ENCODE measurements around the gene DYNLT5.

DNA sequence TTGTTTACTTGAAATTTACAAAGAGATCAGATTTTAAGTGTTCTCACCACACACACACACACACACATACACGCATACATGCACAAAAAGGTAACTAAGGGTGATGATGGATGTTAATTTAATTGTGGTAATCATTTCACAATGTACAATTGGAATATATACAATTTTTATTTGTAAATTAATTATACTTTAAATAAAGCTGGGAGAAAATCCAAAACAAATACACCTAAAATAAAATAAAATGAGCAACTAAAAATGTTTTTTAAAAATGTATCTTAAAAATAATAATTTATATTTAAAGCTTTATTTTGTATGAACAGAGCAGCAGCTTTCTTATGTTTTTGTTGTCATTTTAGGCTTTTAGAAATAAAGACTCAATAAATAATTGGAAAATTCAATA is 57.0 kb downstream of the DYNLT5 start:
- TF ChIP-seq FOSL2 (IDR thresholded peaks at IDR 0.05; ENCODE audit: borderline replicate concordance, low read depth) (no peak), FOXJ3 (CRISPR knock-in tag; IDR thresholded peaks at IDR 0.05) (no peak), SIN3A (IDR thresholded peaks at IDR 0.05; ENCODE audit: borderline replicate concordance, low read depth, low read length) (no peak), GABPA (IDR thresholded peaks at IDR 0.05; ENCODE audit: low read depth) (no peak), RAD21 (IDR thresholded peaks at IDR 0.05; ENCODE audit: low read length) (no peak), FOXM1 (IDR thresholded peaks at IDR 0.05; ENCODE audit: low read depth) (no peak), POLR2AphosphoS5 (IDR thresholded peaks at IDR 0.05; ENCODE audit: low read depth, low read length) (no peak)
- TF ChIP-seq, protein P1, sequence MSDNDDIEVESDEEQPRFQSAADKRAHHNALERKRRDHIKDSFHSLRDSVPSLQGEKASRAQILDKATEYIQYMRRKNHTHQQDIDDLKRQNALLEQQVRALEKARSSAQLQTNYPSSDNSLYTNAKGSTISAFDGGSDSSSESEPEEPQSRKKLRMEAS (IDR thresholded peaks at IDR 0.05; ENCODE audit: low read depth), result no peak
- TF ChIP-seq, protein P2, sequence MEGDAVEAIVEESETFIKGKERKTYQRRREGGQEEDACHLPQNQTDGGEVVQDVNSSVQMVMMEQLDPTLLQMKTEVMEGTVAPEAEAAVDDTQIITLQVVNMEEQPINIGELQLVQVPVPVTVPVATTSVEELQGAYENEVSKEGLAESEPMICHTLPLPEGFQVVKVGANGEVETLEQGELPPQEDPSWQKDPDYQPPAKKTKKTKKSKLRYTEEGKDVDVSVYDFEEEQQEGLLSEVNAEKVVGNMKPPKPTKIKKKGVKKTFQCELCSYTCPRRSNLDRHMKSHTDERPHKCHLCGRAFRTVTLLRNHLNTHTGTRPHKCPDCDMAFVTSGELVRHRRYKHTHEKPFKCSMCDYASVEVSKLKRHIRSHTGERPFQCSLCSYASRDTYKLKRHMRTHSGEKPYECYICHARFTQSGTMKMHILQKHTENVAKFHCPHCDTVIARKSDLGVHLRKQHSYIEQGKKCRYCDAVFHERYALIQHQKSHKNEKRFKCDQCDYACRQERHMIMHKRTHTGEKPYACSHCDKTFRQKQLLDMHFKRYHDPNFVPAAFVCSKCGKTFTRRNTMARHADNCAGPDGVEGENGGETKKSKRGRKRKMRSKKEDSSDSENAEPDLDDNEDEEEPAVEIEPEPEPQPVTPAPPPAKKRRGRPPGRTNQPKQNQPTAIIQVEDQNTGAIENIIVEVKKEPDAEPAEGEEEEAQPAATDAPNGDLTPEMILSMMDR (IDR thresholded peaks at IDR 0.05), result no peak
- TF ChIP-seq, protein P3, sequence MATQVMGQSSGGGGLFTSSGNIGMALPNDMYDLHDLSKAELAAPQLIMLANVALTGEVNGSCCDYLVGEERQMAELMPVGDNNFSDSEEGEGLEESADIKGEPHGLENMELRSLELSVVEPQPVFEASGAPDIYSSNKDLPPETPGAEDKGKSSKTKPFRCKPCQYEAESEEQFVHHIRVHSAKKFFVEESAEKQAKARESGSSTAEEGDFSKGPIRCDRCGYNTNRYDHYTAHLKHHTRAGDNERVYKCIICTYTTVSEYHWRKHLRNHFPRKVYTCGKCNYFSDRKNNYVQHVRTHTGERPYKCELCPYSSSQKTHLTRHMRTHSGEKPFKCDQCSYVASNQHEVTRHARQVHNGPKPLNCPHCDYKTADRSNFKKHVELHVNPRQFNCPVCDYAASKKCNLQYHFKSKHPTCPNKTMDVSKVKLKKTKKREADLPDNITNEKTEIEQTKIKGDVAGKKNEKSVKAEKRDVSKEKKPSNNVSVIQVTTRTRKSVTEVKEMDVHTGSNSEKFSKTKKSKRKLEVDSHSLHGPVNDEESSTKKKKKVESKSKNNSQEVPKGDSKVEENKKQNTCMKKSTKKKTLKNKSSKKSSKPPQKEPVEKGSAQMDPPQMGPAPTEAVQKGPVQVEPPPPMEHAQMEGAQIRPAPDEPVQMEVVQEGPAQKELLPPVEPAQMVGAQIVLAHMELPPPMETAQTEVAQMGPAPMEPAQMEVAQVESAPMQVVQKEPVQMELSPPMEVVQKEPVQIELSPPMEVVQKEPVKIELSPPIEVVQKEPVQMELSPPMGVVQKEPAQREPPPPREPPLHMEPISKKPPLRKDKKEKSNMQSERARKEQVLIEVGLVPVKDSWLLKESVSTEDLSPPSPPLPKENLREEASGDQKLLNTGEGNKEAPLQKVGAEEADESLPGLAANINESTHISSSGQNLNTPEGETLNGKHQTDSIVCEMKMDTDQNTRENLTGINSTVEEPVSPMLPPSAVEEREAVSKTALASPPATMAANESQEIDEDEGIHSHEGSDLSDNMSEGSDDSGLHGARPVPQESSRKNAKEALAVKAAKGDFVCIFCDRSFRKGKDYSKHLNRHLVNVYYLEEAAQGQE (IDR thresholded peaks at IDR 0.05; ENCODE audit: low read depth, low read length), result no peak
- TF ChIP-seq, protein P4, sequence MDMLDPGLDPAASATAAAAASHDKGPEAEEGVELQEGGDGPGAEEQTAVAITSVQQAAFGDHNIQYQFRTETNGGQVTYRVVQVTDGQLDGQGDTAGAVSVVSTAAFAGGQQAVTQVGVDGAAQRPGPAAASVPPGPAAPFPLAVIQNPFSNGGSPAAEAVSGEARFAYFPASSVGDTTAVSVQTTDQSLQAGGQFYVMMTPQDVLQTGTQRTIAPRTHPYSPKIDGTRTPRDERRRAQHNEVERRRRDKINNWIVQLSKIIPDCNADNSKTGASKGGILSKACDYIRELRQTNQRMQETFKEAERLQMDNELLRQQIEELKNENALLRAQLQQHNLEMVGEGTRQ (IDR thresholded peaks at IDR 0.05; ENCODE audit: borderline replicate concordance, low read depth, low read length), result no peak
- TF ChIP-seq, protein P5, sequence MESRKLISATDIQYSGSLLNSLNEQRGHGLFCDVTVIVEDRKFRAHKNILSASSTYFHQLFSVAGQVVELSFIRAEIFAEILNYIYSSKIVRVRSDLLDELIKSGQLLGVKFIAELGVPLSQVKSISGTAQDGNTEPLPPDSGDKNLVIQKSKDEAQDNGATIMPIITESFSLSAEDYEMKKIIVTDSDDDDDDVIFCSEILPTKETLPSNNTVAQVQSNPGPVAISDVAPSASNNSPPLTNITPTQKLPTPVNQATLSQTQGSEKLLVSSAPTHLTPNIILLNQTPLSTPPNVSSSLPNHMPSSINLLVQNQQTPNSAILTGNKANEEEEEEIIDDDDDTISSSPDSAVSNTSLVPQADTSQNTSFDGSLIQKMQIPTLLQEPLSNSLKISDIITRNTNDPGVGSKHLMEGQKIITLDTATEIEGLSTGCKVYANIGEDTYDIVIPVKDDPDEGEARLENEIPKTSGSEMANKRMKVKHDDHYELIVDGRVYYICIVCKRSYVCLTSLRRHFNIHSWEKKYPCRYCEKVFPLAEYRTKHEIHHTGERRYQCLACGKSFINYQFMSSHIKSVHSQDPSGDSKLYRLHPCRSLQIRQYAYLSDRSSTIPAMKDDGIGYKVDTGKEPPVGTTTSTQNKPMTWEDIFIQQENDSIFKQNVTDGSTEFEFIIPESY (IDR thresholded peaks at IDR 0.05; ENCODE audit: borderline replicate concordance, low read depth), result no peak
- TF ChIP-seq, protein P6, sequence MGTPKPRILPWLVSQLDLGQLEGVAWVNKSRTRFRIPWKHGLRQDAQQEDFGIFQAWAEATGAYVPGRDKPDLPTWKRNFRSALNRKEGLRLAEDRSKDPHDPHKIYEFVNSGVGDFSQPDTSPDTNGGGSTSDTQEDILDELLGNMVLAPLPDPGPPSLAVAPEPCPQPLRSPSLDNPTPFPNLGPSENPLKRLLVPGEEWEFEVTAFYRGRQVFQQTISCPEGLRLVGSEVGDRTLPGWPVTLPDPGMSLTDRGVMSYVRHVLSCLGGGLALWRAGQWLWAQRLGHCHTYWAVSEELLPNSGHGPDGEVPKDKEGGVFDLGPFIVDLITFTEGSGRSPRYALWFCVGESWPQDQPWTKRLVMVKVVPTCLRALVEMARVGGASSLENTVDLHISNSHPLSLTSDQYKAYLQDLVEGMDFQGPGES (IDR thresholded peaks at IDR 0.05; ENCODE audit: low read depth, low read length), result no peak
